Measurements from ENCODE around the gene TPT1. TPM values are rescaled to one million over a fixed set of nuclear protein-coding genes. Genes with fewer than 3 reads are reported as not detected.

Gene TPT1
- total RNA-seq, 1 donor: 8,838 TPM

GRCh38 chr13:45373162-45373547, 32.2 kb upstream of the TPT1 start:
- Histone ChIP-seq H3K27me3 (ENCODE audit: insufficient read depth, low read length) (no peaks in the 10 kb centered on the region), H3K9me3 (ENCODE audit: low read depth, low read length) (no peaks in the 10 kb centered on the region), H3K4me1 (ENCODE audit: insufficient read depth, low read length) (peaks cover 11% of the 10 kb centered on the region), H3K4me3 (ENCODE audit: low read length) (no peak overlapping the region)

DNA sequence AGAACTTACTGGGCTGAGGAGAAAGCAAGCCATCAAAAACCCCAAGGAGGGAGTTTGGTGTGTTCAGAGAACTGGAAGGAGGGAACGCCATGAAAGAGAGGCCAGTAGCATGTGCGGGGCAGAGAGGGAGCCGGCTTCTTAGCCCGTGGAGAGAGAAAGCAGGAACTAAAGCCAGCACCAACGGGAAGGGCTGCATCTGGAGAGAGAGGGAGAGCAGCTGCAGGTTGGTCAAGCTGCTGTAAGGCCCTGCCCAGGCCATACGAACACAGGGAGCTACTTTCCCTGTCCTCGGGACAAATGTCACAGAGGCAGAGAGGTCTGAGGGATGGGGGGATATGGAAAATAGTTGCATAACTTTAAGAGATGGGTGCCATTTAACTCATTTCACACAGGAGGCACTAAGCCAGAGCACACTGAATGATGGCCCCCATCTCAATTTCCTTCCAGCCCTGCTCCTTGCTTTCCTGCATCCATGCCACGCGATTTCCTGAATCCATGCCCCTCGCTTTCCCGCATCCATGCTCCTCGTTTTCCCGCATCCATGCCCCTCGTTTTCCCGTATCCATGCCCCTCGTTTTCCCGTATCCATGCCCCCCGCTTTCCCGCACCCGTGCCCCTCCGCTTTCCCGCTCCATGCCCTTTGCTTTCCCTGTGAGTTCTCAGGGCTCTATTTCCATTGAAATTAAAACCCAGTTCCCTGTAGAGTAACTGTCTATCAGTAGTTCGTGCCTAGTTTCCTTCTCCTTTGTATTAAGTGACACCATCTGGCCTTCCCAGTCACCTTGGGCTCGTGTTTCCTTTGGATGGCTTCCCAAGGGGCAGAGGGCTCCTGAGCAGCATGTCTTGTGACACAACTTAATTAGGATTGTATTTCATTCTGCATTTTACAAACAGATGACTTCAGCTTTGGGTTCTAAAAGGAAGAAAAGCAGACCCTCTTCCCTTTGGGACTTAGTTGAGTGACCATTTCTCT, 31.5 kb upstream of the TPT1 start:
- peaks cover 18% of the 10 kb centered on the region for H3K4me1 ChIP-seq (ENCODE audit: insufficient read depth, low read length)
- no peaks in the 10 kb centered on the region for H3K27me3 ChIP-seq (ENCODE audit: insufficient read depth, low read length)
- H3K9me3 ChIP-seq (ENCODE audit: low read depth, low read length): no peaks in the 10 kb centered on the region
- H3K4me3 ChIP-seq (ENCODE audit: low read length): no peak overlapping the region

- Histone ChIP-seq H3K9me3 (ENCODE audit: low read depth, low read length) (no peaks in the 10 kb centered on the region), H3K4me1 (ENCODE audit: insufficient read depth, low read length) (peaks cover 26% of the 10 kb centered on the region), H3K27me3 (ENCODE audit: insufficient read depth, low read length) (no peaks in the 10 kb centered on the region), H3K4me3 (ENCODE audit: low read length) (no peak overlapping the region)
Observed at GRCh38 chr13:45370922-45371406, 30.0 kb upstream of the TPT1 start.

DNA sequence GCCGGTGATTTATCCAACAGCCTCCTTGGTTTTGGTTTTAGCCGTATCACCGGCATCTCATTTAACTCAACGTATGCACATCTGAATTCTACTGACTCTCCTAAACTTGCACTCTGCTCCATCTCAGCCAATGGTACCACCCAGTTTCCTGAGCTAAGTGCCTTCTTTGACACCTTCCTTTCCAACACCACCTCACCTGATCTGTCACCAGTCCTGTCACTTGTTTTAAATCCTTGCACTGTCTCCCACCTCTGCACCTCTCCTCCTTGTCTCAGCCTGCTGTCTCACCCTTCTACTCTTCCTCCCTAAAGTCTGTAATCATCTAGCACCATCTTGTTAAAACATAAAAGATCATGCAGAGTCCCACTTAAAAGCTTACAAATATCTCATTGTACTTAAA, 28.1 kb upstream of the TPT1 start:
- H3K9me3 ChIP-seq (ENCODE audit: low read depth, low read length): no peaks in the 10 kb centered on the region
- H3K27me3 ChIP-seq (ENCODE audit: insufficient read depth, low read length): no peaks in the 10 kb centered on the region
- no peak overlapping the region for H3K4me3 ChIP-seq (ENCODE audit: low read length)
- H3K4me1 ChIP-seq (ENCODE audit: insufficient read depth, low read length): peaks cover 26% of the 10 kb centered on the region

- Histone ChIP-seq H3K27me3 (ENCODE audit: insufficient read depth, low read length) (no peaks in the 10 kb centered on the region), H3K4me1 (ENCODE audit: insufficient read depth, low read length) (peaks cover 26% of the 10 kb centered on the region), H3K4me3 (ENCODE audit: low read length) (no peak overlapping the region), H3K9me3 (ENCODE audit: low read depth, low read length) (no peaks in the 10 kb centered on the region)
Observed at GRCh38 chr13:45368571-45368970, 27.6 kb upstream of the TPT1 start.

- Histone ChIP-seq H3K4me1 (ENCODE audit: insufficient read depth, low read length) (peaks cover 26% of the 10 kb centered on the region), H3K9me3 (ENCODE audit: low read depth, low read length) (no peaks in the 10 kb centered on the region), H3K27me3 (ENCODE audit: insufficient read depth, low read length) (no peaks in the 10 kb centered on the region), H3K4me3 (ENCODE audit: low read length) (no peak overlapping the region)
Observed at GRCh38 chr13:45368005-45368404, 27.0 kb upstream of the TPT1 start.

- Histone ChIP-seq H3K4me1 (ENCODE audit: insufficient read depth, low read length) (peaks cover 26% of the 10 kb centered on the region), H3K27me3 (ENCODE audit: insufficient read depth, low read length) (no peaks in the 10 kb centered on the region), H3K9me3 (ENCODE audit: low read depth, low read length) (no peaks in the 10 kb centered on the region), H3K4me3 (ENCODE audit: low read length) (no peak overlapping the region)
Observed at GRCh38 chr13:45367358-45367757, 26.4 kb upstream of the TPT1 start.

DNA sequence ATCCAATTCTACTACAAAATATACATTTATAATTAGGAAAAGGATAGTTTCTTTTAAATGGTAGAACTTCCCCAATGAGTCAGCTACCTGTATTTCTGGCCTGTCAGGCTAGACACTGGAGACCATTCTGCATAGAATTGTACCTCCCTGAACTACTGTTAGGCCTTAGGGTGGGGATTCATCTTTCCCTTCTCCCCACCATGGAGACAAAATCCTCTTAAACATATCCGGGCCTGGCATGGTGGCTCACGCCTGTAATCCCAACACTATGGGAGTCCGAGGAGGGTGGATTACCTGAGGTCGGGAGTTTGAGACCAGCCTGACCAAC, 24.5 kb upstream of the TPT1 start:
- Histone ChIP-seq H3K27me3 (ENCODE audit: insufficient read depth, low read length) (no peaks in the 10 kb centered on the region), H3K4me3 (ENCODE audit: low read length) (no peak overlapping the region), H3K9me3 (ENCODE audit: low read depth, low read length) (no peaks in the 10 kb centered on the region), H3K4me1 (ENCODE audit: insufficient read depth, low read length) (peaks cover 19% of the 10 kb centered on the region)

GRCh38 chr13:45364876-45365557, 24.0 kb upstream of the TPT1 start:
- no peaks in the 10 kb centered on the region for H3K9me3 ChIP-seq (ENCODE audit: low read depth, low read length)
- no peaks in the 10 kb centered on the region for H3K27me3 ChIP-seq (ENCODE audit: insufficient read depth, low read length)
- peaks cover 19% of the 10 kb centered on the region for H3K4me1 ChIP-seq (ENCODE audit: insufficient read depth, low read length)
- H3K4me3 ChIP-seq (ENCODE audit: low read length): no peak overlapping the region

DNA sequence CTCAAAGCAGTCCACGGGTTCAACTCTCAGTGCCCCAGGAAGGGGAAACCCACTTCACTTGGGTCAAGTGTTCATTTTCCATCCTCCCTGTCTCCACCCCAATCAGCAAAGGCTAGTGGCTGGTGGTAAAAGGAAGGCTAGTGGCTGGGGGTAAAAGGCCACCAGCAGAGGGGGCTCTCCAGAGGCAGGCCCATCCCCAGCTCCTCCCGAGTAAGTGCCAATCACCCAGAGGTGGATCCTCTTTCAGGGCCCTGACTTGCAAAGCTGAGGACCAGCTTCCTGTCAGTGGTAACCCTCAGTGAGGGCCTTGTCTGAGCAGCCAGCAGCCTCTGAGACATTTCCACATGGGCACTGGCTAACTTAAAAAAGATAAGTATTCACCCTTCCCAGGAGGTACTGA, 22.0 kb upstream of the TPT1 start:
- no peak overlapping the region for H3K4me3 ChIP-seq (ENCODE audit: low read length)
- peaks cover 13% of the 10 kb centered on the region for H3K4me1 ChIP-seq (ENCODE audit: insufficient read depth, low read length)
- H3K27me3 ChIP-seq (ENCODE audit: insufficient read depth, low read length): no peaks in the 10 kb centered on the region

DNA sequence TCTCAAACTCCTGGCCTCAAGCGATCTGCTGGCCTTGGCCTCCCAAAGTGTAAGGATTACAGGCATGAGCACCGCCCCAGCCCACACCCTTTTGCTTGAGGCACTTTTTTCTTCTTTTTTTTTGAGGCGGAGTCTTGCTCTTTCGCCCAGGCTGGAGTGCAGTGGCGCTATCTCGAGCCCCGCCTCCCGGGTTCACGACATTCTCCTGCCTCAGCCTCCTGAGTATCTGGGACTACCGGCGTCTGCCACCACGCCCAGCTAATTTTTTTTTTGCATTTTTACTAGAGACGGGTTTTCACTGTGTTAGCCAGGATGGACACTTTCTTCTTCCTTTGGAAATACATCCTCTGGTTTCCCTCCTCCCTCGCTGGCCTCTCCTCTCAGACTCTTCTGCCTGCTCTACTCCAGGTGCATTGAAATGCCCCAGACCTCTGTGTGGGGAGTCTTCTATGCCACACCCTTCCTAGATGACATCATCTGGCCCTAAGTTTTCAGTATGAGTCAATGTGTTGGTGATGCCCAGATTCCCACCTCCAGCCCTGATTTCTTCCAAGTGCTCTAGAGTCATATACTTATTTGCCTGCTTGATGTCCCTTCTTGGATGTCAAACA, 20.7 kb upstream of the TPT1 start:
- Histone ChIP-seq H3K4me1 (ENCODE audit: insufficient read depth, low read length) (peaks cover 8% of the 10 kb centered on the region), H3K4me3 (ENCODE audit: low read length) (no peak overlapping the region), H3K27me3 (ENCODE audit: insufficient read depth, low read length) (no peaks in the 10 kb centered on the region), H3K9me3 (ENCODE audit: low read depth, low read length) (no peaks in the 10 kb centered on the region)

More for the DNA sequence above, 22.0 kb upstream of the TPT1 start:
- no peaks in the 10 kb centered on the region for H3K9me3 ChIP-seq (ENCODE audit: low read depth, low read length)

DNA sequence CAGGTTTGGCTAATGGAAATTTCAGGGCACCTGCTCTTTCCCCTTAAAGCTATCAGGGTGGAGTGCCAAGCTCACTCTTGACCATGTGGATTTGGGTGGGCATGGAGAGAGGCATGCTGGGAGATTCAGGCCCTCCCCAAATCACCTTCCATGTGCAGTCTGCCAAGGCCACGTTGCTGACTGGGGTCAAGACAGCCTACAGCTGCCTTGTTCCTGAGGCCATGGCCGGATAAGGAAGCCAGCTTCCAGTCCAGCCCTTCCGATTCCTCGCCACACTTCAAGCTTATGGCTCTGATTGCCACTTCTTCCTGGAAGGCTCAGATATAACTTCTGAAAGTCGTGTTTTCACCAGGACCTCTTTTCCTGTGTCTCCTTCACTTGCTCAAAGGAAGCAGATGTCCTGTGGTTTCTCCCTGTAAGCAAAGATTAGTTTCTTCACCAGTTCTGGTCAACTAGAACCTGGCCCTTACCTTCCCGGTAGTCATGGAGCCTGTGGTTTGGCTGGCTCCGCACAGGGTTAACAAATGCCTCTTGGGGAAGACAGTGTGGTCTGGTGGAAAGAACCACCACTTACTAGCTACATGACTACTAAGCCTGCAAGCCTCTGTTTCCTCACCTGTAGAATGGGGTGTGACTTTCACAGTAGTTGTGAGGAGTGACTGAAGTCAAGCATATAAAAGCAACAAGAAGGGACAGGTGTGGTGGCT, 16.1 kb upstream of the TPT1 start:
- Histone ChIP-seq H3K9me3 (ENCODE audit: low read depth, low read length) (no peaks in the 10 kb centered on the region), H3K4me1 (ENCODE audit: insufficient read depth, low read length) (peaks cover 22% of the 10 kb centered on the region), H3K4me3 (ENCODE audit: low read length) (no peak overlapping the region), H3K27me3 (ENCODE audit: insufficient read depth, low read length) (no peaks in the 10 kb centered on the region)

DNA sequence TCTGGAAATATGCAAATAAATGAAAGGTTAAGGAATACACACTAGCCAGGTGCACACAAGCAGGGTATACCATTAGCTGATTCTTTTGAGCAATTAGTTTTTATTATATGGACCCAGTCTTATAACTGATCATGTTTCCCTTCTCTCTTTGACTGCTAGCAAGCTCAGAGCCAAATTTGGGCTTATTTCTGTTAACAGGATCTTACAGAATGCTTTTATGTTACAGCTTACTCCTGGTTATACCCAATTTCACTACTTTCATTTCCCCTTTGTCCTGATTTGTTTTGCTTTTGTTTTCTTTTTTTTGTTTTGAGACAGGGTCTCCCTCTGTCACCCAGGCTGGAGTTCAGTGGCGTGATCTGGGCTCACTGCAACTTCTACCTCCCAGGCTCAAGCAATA, 12.9 kb upstream of the TPT1 start:
- Histone ChIP-seq H3K4me3 (ENCODE audit: low read length) (no peak overlapping the region), H3K9me3 (ENCODE audit: low read depth, low read length) (no peaks in the 10 kb centered on the region), H3K27me3 (ENCODE audit: insufficient read depth, low read length) (no peaks in the 10 kb centered on the region), H3K4me1 (ENCODE audit: insufficient read depth, low read length) (peaks cover 22% of the 10 kb centered on the region)

GRCh38 chr13:45352031-45352430, 11.0 kb upstream of the TPT1 start:
- Histone ChIP-seq H3K9me3 (ENCODE audit: low read depth, low read length) (no peaks in the 10 kb centered on the region), H3K4me3 (ENCODE audit: low read length) (no peak overlapping the region), H3K27me3 (ENCODE audit: insufficient read depth, low read length) (no peaks in the 10 kb centered on the region), H3K4me1 (ENCODE audit: insufficient read depth, low read length) (peaks cover 17% of the 10 kb centered on the region)

DNA sequence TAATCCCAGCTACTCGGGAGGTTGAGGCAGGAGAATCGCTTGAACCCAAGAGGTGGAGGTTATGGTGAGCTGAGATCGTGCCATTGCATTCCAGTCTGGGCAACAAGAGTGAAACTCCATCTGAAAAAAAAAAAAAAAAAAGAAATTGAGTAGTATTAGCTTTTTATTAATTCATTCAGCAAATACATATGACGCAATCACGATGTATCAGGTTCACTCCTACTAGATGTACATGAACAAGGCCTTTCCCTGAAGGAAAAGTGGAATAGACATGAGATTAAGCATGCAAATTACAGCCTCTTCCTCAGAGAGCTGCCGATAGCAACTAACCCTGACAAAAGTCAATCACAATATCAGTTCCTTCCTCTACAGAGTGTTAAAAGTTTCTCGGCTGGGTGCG, 9.2 kb upstream of the TPT1 start:
- peaks cover 11% of the 10 kb centered on the region for H3K4me1 ChIP-seq (ENCODE audit: insufficient read depth, low read length)
- no peaks in the 10 kb centered on the region for H3K9me3 ChIP-seq (ENCODE audit: low read depth, low read length)
- H3K4me3 ChIP-seq (ENCODE audit: low read length): no peak overlapping the region
- no peaks in the 10 kb centered on the region for H3K27me3 ChIP-seq (ENCODE audit: insufficient read depth, low read length)

All from mononuclear cell (primary cell).